ENCODE results near the gene KCNT1. TPM values are rescaled to one million over a fixed set of nuclear protein-coding genes. Genes with fewer than 3 reads are reported as not detected.

Gene KCNT1
- total RNA-seq, 3 donors from 2014 or later: not detected

GRCh38 chr9:135840539-135840938, 138.6 kb downstream of the KCNT1 start:
- Histone ChIP-seq H3K27me3 (no peaks in the 10 kb centered on the region), H3K36me3 (no peaks in the 10 kb centered on the region), H3K9me3 (peaks cover 4 to 5% of the 10 kb centered on the region in 2 donors), H3K4me1 (no peaks in the 10 kb centered on the region), H3K27ac (no peak overlapping the region), H3K4me3 (no peak overlapping the region)
- intact Hi-C loops (cut with DNase I; ENCODE audit: low total_unique reads): no loop called here
- no peak for DNase-seq (ENCODE audit: low spot score in 2 of 2)
- TF ChIP-seq POLR2AphosphoS5 (IDR thresholded peaks at IDR 0.05): no peak
- no peak for TF ChIP-seq POLR2A (IDR thresholded peaks at IDR 0.05)
- TF ChIP-seq CTCF (IDR thresholded peaks at IDR 0.05): no peak

Other genes with a start within 250 kb of the KCNT1 start
- 10 to 100 TPM; 13.9 to 18.1 (median 15.1) TPM for gene PPP1R26, start 222.4 kb upstream of the KCNT1 start, total RNA-seq
- gene MRPS2, start 201.5 kb upstream of the KCNT1 start, total RNA-seq: 10 to 100 TPM; 35.4 to 39.8 (median 36.7) TPM
- gene LCN1, start 180.7 kb upstream of the KCNT1 start, total RNA-seq: not detected
- not detected for gene OBP2A, start 156.1 kb upstream of the KCNT1 start, total RNA-seq
- not detected for gene PAEP, start 140.4 kb upstream of the KCNT1 start, total RNA-seq
- gene GLT6D1, start 62.6 kb upstream of the KCNT1 start, total RNA-seq: not detected
- under 1 TPM in 1 of 3 donors, not detected in 2; 0.64 TPM for gene LCN9, start 38.9 kb upstream of the KCNT1 start, total RNA-seq
- not detected for gene SOHLH1, start 2.7 kb upstream of the KCNT1 start, total RNA-seq
- gene CAMSAP1, start 205.4 kb downstream of the KCNT1 start, total RNA-seq: 10 to 100 TPM; 25.0 to 29.8 (median 29.0) TPM

All from breast epithelium (tissue), 4 donors.